ENCODE measurements around the gene SLC35F1. TPM values are rescaled to one million over a fixed set of nuclear protein-coding genes. Genes with fewer than 3 reads are reported as not detected.

SLC35F1 gene
- total and polyA plus RNA-seq, 3 donors from 2014 or later = 1.4 to 1.8 (median 1.6) TPM

DNA sequence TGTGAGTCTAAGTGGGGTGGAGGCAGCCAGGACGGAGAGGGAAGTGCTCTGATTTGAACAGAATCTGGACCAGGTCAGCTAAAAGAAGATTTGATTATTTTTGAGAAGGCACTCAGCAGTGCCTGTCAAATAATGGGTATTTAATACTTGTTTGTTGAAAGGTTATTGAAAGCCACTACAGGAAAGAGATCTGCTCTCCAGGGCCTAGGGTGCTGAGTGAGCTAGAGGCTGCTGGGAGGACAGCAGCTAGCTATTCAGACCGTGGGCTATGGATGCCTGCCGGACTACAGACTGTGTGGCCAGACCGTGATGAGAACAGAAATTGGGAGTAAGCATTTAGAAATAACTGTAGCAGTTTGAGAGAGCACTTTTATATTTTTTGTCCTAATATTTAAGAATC, 8.8 kb downstream of the SLC35F1 start:
- intact Hi-C loops (cut with DNase I; ENCODE audit: low total_unique reads) = no loop called here
- H3K9me3 ChIP-seq = no peaks in the 10 kb centered on the region
- WGBS, 2 donors = 77 to 84% methylated on average over 4 of the region's 4 CpGs
- TF ChIP-seq, protein P1, sequence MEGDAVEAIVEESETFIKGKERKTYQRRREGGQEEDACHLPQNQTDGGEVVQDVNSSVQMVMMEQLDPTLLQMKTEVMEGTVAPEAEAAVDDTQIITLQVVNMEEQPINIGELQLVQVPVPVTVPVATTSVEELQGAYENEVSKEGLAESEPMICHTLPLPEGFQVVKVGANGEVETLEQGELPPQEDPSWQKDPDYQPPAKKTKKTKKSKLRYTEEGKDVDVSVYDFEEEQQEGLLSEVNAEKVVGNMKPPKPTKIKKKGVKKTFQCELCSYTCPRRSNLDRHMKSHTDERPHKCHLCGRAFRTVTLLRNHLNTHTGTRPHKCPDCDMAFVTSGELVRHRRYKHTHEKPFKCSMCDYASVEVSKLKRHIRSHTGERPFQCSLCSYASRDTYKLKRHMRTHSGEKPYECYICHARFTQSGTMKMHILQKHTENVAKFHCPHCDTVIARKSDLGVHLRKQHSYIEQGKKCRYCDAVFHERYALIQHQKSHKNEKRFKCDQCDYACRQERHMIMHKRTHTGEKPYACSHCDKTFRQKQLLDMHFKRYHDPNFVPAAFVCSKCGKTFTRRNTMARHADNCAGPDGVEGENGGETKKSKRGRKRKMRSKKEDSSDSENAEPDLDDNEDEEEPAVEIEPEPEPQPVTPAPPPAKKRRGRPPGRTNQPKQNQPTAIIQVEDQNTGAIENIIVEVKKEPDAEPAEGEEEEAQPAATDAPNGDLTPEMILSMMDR (IDR thresholded peaks at IDR 0.05) = no peak
- TF ChIP-seq POLR2A (IDR thresholded peaks at IDR 0.05) = no peak
- no peak overlapping the region for H3K27ac ChIP-seq
- no peak overlapping the region for H3K4me3 ChIP-seq
- no peaks in the 10 kb centered on the region for H3K36me3 ChIP-seq (ENCODE audit: low read depth, missing control alignments)
- DNase-seq = no peak
- H3K4me1 ChIP-seq = no peaks in the 10 kb centered on the region
- no peaks in the 10 kb centered on the region for H3K27me3 ChIP-seq

DNA sequence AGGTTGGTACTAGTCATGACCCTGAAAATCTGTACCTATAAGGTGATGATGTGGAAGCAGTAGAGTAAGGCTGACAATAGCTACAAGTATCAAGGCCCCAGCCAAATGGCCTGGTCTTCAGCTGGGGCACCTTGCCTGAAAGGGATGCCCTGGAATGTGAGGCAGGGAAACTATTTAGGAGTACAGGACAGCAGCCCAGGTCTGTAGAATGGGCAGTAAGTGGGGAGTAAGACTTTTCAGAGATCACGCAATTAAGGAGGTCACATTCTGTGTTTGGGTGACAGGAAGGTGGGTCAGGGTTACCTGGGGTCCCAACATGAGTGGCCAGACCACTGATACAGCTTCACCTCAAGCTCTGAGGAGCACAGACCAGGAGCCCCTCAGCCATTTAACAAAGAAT, 9.4 kb downstream of the SLC35F1 start:
- intact Hi-C loops (cut with DNase I; ENCODE audit: low total_unique reads) = no loop called here
- no peak for DNase-seq
- H3K27me3 ChIP-seq = no peaks in the 10 kb centered on the region
- TF ChIP-seq, protein P1 (IDR thresholded peaks at IDR 0.05) = no peak
- TF ChIP-seq POLR2A (IDR thresholded peaks at IDR 0.05) = no peak
- no peaks in the 10 kb centered on the region for H3K4me1 ChIP-seq
- WGBS, 2 donors = 100% methylated on average over 1 of the region's 1 CpG
- H3K4me3 ChIP-seq = no peak overlapping the region
- H3K9me3 ChIP-seq = no peaks in the 10 kb centered on the region
- no peaks in the 10 kb centered on the region for H3K36me3 ChIP-seq (ENCODE audit: low read depth, missing control alignments)
- no peak overlapping the region for H3K27ac ChIP-seq

DNA sequence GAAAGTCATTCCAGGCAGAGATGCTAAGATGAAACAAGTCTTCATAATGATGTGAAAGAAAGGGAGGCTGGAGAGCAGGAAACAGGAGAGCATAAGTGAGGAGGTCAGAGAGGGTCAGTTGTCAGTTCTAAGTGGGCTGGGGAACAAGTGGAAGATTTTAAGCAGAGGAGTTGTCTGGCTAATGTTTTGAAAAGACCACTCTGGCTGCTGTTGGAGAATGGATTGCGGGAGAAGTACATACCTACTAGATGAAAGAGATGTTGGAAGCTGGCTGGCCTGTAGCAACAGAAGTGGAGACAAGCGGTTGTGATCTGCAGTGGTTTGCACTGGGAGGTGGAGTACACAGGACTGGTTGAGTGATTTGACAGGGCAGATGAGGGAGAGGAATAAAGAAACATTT, 10.1 kb downstream of the SLC35F1 start:
- 90% methylated on average over 2 of the region's 2 CpGs for WGBS, 2 donors
- Histone ChIP-seq H3K9me3 (no peaks in the 10 kb centered on the region), H3K4me1 (no peaks in the 10 kb centered on the region), H3K36me3 (ENCODE audit: low read depth, missing control alignments) (no peaks in the 10 kb centered on the region), H3K27ac (no peak overlapping the region), H3K4me3 (no peak overlapping the region), H3K27me3 (no peaks in the 10 kb centered on the region)
- DNase-seq = no peak
- intact Hi-C loops (cut with DNase I; ENCODE audit: low total_unique reads) = no loop called here
- TF ChIP-seq, protein P1 (IDR thresholded peaks at IDR 0.05) = no peak
- no peak for TF ChIP-seq POLR2A (IDR thresholded peaks at IDR 0.05)

DNA sequence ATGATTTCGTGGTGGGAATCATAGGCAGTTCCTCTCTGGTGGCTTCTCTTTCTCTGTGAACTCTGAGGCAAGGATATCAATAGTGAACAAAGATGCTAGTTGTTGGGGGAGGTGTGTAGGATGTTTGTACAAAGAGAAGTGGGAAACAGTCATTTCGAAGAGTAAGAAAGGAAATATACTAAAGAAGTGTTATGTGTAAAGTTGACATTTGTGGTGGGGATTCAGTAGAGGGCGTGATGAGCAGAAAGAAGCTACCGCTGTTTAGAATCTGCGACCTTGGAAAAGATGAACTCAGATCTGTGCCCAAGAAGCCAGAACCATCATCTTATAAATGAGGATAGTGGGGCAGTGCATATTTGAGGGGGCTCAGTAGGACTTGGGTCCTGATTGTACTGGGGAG, 11.4 kb downstream of the SLC35F1 start:
- WGBS, 2 donors = 63 to 75% methylated on average over 5 of the region's 5 CpGs
- H3K36me3 ChIP-seq (ENCODE audit: low read depth, missing control alignments) = no peaks in the 10 kb centered on the region
- intact Hi-C loops (cut with DNase I; ENCODE audit: low total_unique reads) = no loop called here
- H3K4me1 ChIP-seq = no peaks in the 10 kb centered on the region
- H3K9me3 ChIP-seq = no peaks in the 10 kb centered on the region
- no peak overlapping the region for H3K27ac ChIP-seq
- DNase-seq = no peak
- TF ChIP-seq, protein P1 (IDR thresholded peaks at IDR 0.05) = no peak
- TF ChIP-seq POLR2A (IDR thresholded peaks at IDR 0.05) = no peak
- H3K4me3 ChIP-seq = no peak overlapping the region
- no peaks in the 10 kb centered on the region for H3K27me3 ChIP-seq

DNA sequence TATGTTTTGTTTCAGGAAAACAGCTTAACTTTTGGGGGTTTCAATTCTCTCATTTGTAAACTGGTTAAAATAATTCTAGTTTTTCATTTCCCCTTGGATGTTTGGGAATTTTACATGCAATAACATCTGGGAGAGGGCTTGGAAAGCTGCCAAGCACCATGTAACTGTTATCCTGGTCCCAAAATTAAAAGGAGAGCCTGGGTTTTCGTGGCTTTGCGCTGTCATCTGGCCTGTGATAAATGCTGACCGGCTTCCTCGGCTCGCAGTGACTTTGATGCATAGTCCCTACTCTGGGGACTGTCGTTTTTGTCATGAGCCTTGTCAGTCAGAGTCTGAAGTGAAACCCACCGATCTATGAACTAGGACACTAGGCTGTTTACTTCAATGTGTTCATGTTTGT, 12.2 kb downstream of the SLC35F1 start:
- intact Hi-C loops (cut with DNase I; ENCODE audit: low total_unique reads) = no loop called here
- no peak for DNase-seq
- Histone ChIP-seq H3K9me3 (no peaks in the 10 kb centered on the region), H3K27ac (no peak overlapping the region), H3K36me3 (ENCODE audit: low read depth, missing control alignments) (no peaks in the 10 kb centered on the region), H3K4me3 (no peak overlapping the region), H3K27me3 (no peaks in the 10 kb centered on the region), H3K4me1 (no peaks in the 10 kb centered on the region)
- no peak for TF ChIP-seq POLR2A (IDR thresholded peaks at IDR 0.05)
- TF ChIP-seq, protein P1 (IDR thresholded peaks at IDR 0.05) = no peak
- 18 to 23% methylated on average over 7 of the region's 7 CpGs for WGBS, 2 donors

Measured in testis (tissue), 3 donors.